CD4-positive, alpha-beta T cell (primary cell): ENCODE results near the gene RIN3. TPM values are rescaled to one million over a fixed set of nuclear protein-coding genes. Genes with fewer than 3 reads are reported as not detected.

ENCODE experiments used
- ATAC-seq: fragments of 200-7000 bp; cut with Tn5 transposase; one replicate; pipeline ENCODE4 v1.10.0; 2022; ENCODE audit warnings: mild to moderate bottlenecking; ENCODE audit not compliant: poor library complexity
- CTCF ChIA-PET: fragments of 350-600 bp; sonication (Branson Sonifier 250); formaldehyde crosslinking; loops from one replicate; lab custom pipeline; 2021; ENCODE audit warnings: antibody characterized with exemption, inconsistent platforms; lab: Charles Lee
- POLR2A ChIA-PET: fragments of 350-600 bp; sonication (Branson Sonifier 250); formaldehyde crosslinking; loops from one replicate; lab custom pipeline; 2021; ENCODE audit warnings: antibody characterized with exemption, inconsistent platforms; lab: Charles Lee
- DNase-seq, 14 experiments: peaks; one replicate each; pipeline ENCODE4 v3.0.0-alpha.2; 2013 to 2020; ENCODE audit warnings: mixed read lengths in 2 of 14
- H3K27ac ChIP-seq, 2 donors: one replicate each; pipeline versions ENCODE4 v1.5.1 to v1.7.0; 2013; ENCODE audit warnings: low read length in 2 of 2, low read depth in 1 of 2, mild to moderate bottlenecking in 1 of 2
- H3K27me3 ChIP-seq, 2 experiments: 1 replicate in 1 of 2; 2 replicates in 1 of 2; pipeline versions ENCODE4 v1.6.1 to v1.7.0; 2013; ENCODE audit warnings: low read length in 2 of 2, control low read depth in 1 of 2, mild to moderate bottlenecking in 1 of 2, moderate library complexity in 1 of 2; ENCODE audit not compliant: insufficient read depth in 2 of 2, control insufficient read depth in 1 of 2
- H3K36me3 ChIP-seq: one replicate; pipeline ENCODE4 v1.6.1; 2013; ENCODE audit warnings: low read length, control low read depth; ENCODE audit not compliant: insufficient read depth
- H3K4me1 ChIP-seq: one replicate; pipeline ENCODE4 v1.6.1; 2013; ENCODE audit warnings: low read length, control low read depth; ENCODE audit not compliant: insufficient read depth
- H3K4me3 ChIP-seq: one replicate; pipeline ENCODE4 v1.5.1; 2013; ENCODE audit warnings: mild to moderate bottlenecking, low read length, moderate library complexity
- H3K9me3 ChIP-seq, 2 experiments: 1 replicate in 1 of 2; 2 replicates in 1 of 2; pipeline versions ENCODE4 v1.6.1 to v1.7.0; 2013; ENCODE audit warnings: low read length in 2 of 2, mild to moderate bottlenecking in 2 of 2, control low read depth in 1 of 2, moderate library complexity in 1 of 2; ENCODE audit not compliant: control insufficient read depth in 1 of 2, insufficient read depth in 1 of 2
- H3K27ac Mint-ChIP-seq: one replicate; pipeline ENCODE4 v1.8.0; 2020; ENCODE audit warnings: mixed read lengths
- H3K27me3 Mint-ChIP-seq: one replicate; pipeline ENCODE4 v1.8.0; 2021; ENCODE audit warnings: mixed read lengths
- H3K36me3 Mint-ChIP-seq: one replicate; pipeline ENCODE4 v1.8.0; 2021; ENCODE audit warnings: low read depth, mixed read lengths
- H3K4me1 Mint-ChIP-seq: one replicate; pipeline ENCODE4 v1.8.0; 2021; ENCODE audit warnings: low read depth, mixed read lengths
- H3K4me3 Mint-ChIP-seq: one replicate; pipeline ENCODE4 v1.8.0; 2020; ENCODE audit warnings: mild to moderate bottlenecking, mixed read lengths
- H3K9me3 Mint-ChIP-seq: one replicate; pipeline ENCODE4 v1.8.0; 2020; ENCODE audit warnings: mixed read lengths
- intact Hi-C, 2 experiments: fragments of 100-400 bp; cut with DNase I in 1 of 2; cut with micrococcal nuclease in 1 of 2; formaldehyde crosslinking; loops; one replicate each; pipeline versions ENCODE4 v1.15.1 to v1.9.0; 2023 to 2025; cut with DNase I, micrococcal nuclease
- total RNA-seq, 174 experiments: library from RNA in 2 of 174; stranded (reverse) in 2 of 174; gene quantifications; one replicate each; pipeline ENCODE4 v1.2.3 and lab custom pipeline; 2021 to 2026
- TF ChIP-seq, protein P1 (sequence below): fragments of 200-600 bp; IDR thresholded peaks from one replicate; pipeline ENCODE4 v1.8.0; 2022; ENCODE audit warnings: antibody characterized with exemption, mild to moderate bottlenecking

RIN3 gene
- total RNA-seq, 2 experiments from 2014 or later = 67.9 to 72.2 TPM

DNA sequence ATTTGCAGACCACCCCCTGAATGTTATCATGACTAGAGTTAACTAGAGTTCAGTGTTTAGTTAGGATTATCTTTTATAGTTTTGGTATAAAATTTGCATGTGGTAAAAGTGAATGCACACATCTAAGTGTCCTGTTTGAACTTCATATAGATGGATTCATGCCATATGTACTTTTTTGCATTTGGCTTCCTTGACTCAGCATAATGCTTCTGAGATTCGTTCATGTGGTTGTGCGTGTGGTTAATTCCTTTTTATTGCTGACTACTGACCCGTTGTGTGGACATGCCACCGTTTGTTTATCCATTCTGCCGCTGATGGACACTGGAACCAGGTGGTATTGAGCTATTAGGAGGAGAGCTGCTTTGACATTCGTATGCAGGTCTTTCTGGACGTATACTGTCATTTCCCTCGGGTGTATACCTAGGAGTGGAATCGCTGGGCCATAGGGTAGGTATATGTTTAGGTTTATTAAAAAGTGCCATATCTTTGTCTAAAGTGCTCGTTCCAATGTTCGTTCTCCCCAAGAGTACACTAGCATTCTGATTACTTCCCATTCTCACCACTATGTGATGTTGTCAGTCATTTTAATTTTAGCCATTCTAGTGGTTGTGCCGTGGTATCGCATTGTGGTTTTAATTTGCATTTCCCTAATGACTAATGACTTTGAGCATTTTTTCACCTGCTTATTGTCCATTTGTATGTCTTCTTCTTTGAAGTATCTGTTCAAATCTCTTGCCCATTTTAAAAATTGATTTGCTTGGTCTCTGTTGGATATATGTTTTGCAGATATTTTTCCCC is 37.7 kb downstream of the RIN3 start:
- Mint-ChIP-seq H3K27me3 (no peaks in the 10 kb centered on the region), H3K4me1 (peaks cover 49% of the 10 kb centered on the region), H3K27ac (no peak overlapping the region), H3K9me3 (no peaks in the 10 kb centered on the region), H3K36me3 (no peaks in the 10 kb centered on the region), H3K4me3 (no peak overlapping the region)
- Histone ChIP-seq H3K27ac (no peak overlapping the region), H3K9me3 (no peaks in the 10 kb centered on the region), H3K27me3 (no peaks in the 10 kb centered on the region), H3K4me1 (peaks cover 26% of the 10 kb centered on the region), H3K36me3 (no peaks in the 10 kb centered on the region), H3K4me3 (no peak overlapping the region)
- CTCF ChIA-PET = no interaction called here
- ATAC-seq (peak; percentile 35), DNase-seq (peak in 3 of 14 experiments; percentile 60 to 71 (median 61))
- POLR2A ChIA-PET = interaction anchor here (1.3 kb wide), 1 partner anchor 15 kb away, joined by 3 read pairs; no protein-coding TSS in a partner anchor
- intact Hi-C loops = no loop called here
- TF ChIP-seq, protein P1, sequence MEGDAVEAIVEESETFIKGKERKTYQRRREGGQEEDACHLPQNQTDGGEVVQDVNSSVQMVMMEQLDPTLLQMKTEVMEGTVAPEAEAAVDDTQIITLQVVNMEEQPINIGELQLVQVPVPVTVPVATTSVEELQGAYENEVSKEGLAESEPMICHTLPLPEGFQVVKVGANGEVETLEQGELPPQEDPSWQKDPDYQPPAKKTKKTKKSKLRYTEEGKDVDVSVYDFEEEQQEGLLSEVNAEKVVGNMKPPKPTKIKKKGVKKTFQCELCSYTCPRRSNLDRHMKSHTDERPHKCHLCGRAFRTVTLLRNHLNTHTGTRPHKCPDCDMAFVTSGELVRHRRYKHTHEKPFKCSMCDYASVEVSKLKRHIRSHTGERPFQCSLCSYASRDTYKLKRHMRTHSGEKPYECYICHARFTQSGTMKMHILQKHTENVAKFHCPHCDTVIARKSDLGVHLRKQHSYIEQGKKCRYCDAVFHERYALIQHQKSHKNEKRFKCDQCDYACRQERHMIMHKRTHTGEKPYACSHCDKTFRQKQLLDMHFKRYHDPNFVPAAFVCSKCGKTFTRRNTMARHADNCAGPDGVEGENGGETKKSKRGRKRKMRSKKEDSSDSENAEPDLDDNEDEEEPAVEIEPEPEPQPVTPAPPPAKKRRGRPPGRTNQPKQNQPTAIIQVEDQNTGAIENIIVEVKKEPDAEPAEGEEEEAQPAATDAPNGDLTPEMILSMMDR = no peak

DNA sequence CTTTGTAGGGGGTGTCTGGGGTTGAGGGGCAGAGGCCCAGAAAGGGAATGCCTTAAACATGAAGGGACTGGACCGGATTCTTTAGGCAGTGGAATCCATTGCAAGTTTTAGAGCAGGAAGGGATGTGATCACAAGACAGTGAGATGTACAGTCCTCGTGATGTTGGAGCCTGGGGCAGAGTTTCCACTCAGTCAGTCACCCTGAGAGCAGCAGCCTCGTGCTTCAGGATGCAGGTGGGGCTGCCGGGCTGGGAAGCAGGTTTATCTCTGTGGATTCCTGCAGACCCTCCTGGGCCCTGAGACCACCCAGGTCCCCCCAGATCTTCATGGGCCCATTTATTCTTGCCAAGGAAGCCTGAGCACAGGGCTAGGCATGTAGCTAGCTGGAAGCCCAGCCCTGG is 38.5 kb downstream of the RIN3 start:
- POLR2A ChIA-PET = no interaction called here
- peaks cover 28% of the 10 kb centered on the region for H3K4me1 ChIP-seq
- H3K27me3 ChIP-seq = no peaks in the 10 kb centered on the region
- H3K36me3 Mint-ChIP-seq = no peaks in the 10 kb centered on the region
- DNase-seq (no peak), ATAC-seq (no peak)
- no peak overlapping the region for H3K27ac ChIP-seq
- H3K4me1 Mint-ChIP-seq = peaks cover 58% of the 10 kb centered on the region
- H3K36me3 ChIP-seq = no peaks in the 10 kb centered on the region
- intact Hi-C loops = no loop called here
- no peaks in the 10 kb centered on the region for H3K9me3 ChIP-seq
- CTCF ChIA-PET = no interaction called here
- H3K4me3 ChIP-seq = no peak overlapping the region
- H3K9me3 Mint-ChIP-seq = no peaks in the 10 kb centered on the region
- H3K4me3 Mint-ChIP-seq = no peak overlapping the region
- H3K27ac Mint-ChIP-seq = no peak overlapping the region
- no peaks in the 10 kb centered on the region for H3K27me3 Mint-ChIP-seq
- TF ChIP-seq, protein P1 = no peak

DNA sequence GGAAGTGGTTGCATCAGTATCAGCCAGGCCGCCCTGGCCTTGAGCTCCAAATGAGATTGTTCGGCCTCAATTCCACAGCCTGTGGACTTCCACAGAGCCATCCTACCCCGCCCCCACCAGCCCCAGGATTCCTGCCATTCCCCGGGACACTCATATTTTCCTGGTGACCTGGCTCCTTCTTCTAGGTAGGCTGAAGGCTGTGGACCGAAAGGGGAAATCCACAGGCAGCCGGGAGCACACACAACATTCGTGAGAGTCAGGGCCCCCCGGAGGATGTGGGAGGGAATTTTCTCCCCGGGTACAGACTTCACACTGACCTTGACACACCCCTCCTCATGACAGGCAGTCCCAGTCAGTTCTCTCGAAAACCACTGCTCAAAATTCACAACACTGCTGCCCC is 39.9 kb downstream of the RIN3 start:
- DNase-seq (no peak), ATAC-seq (no peak)
- no peaks in the 10 kb centered on the region for H3K27me3 Mint-ChIP-seq
- H3K4me3 Mint-ChIP-seq = no peak overlapping the region
- Histone ChIP-seq H3K9me3 (no peaks in the 10 kb centered on the region), H3K4me3 (no peak overlapping the region), H3K4me1 (peaks cover 28% of the 10 kb centered on the region), H3K36me3 (no peaks in the 10 kb centered on the region), H3K27me3 (no peaks in the 10 kb centered on the region), H3K27ac (no peak overlapping the region)
- TF ChIP-seq, protein P1 = no peak
- H3K36me3 Mint-ChIP-seq = no peaks in the 10 kb centered on the region
- ChIA-PET CTCF (no interaction called here), POLR2A (no interaction called here)
- intact Hi-C loops = no loop called here
- H3K4me1 Mint-ChIP-seq = peaks cover 61% of the 10 kb centered on the region
- no peaks in the 10 kb centered on the region for H3K9me3 Mint-ChIP-seq
- H3K27ac Mint-ChIP-seq = no peak overlapping the region
